H1 (cell line): ENCODE data around the gene GUCA1A. TPM values are rescaled to one million over a fixed set of nuclear protein-coding genes. Genes with fewer than 3 reads are reported as not detected.

ENCODE experiments used
- CTCF ChIA-PET: fragments of 300-600 bp; sonication (Branson Sonifier 250); formaldehyde crosslinking; loops from one replicate; lab custom pipeline; 2021; ENCODE audit not compliant: partially characterized antibody; lab: Charles Lee
- POLR2A ChIA-PET: fragments of 300-600 bp; sonication (Branson Sonifier 250); formaldehyde crosslinking; loops from one replicate; lab custom pipeline; 2021; ENCODE audit warnings: inconsistent platforms; ENCODE audit not compliant: partially characterized antibody; lab: Charles Lee
- DNase-seq, 2 experiments: peaks; one replicate each; pipeline versions ENCODE4 v3.0.0 to v3.0.0-alpha.2; 2010 to 2022; ENCODE audit warnings: low spot score in 2 of 2, low read depth in 1 of 2, mixed read lengths in 1 of 2
- FAIRE-seq: peaks from 2 replicates; lab custom pipeline; 2011; peaks lifted over from hg19 to GRCh38; lab: Jason Lieb, UNC
- H2AFZ ChIP-seq: 2 replicates; pipeline ENCODE4 v1.8.1; 2012; ENCODE audit warnings: low read length, inconsistent platforms
- H2AK5ac ChIP-seq: 2 replicates; pipeline ENCODE4 v1.6.1; 2013; ENCODE audit warnings: low read depth, low read length
- H2BK120ac ChIP-seq: replicated peaks from 2 replicates; pipeline ENCODE3; 2013; ENCODE audit warnings: low read depth, low read length, inconsistent platforms
- H2BK12ac ChIP-seq: 2 replicates; pipeline ENCODE4 v1.6.1; 2013; ENCODE audit warnings: low read depth, low read length
- H2BK15ac ChIP-seq: 2 replicates; pipeline ENCODE4 v1.6.1; 2013; ENCODE audit warnings: low read length
- H2BK20ac ChIP-seq: 2 replicates; pipeline ENCODE4 v1.6.1; 2013; ENCODE audit warnings: low read length
- H2BK5ac ChIP-seq: 2 replicates; pipeline ENCODE4 v1.6.1; 2013; ENCODE audit warnings: low read depth, low read length
- H3K14ac ChIP-seq: 2 replicates; pipeline ENCODE4 v1.6.1; 2013; ENCODE audit warnings: inconsistent platforms; ENCODE audit not compliant: insufficient read length
- H3K18ac ChIP-seq: 2 replicates; pipeline ENCODE4 v1.6.1; 2013; ENCODE audit warnings: low read length; ENCODE audit errors: extremely low read depth
- H3K23ac ChIP-seq: 2 replicates; pipeline ENCODE4 v1.6.1; 2013; ENCODE audit warnings: inconsistent platforms; ENCODE audit not compliant: insufficient read length
- H3K23me2 ChIP-seq: 2 replicates; pipeline ENCODE4 v1.6.1; 2013; ENCODE audit warnings: low read depth, low read length
- H3K27ac ChIP-seq: 2 replicates; pipeline ENCODE4 v1.6.1; 2011; ENCODE audit warnings: low read depth, low read length, inconsistent platforms
- H3K27me3 ChIP-seq, 4 experiments: replicated peaks in 1 of 4; 1 replicate in 1 of 4; 2 replicates in 3 of 4; pipeline versions ENCODE4 v1.6.1 to v1.8.1; 2011 to 2013; ENCODE audit warnings: low read length in 3 of 4, mild to moderate bottlenecking in 3 of 4, inconsistent platforms in 2 of 4, mixed read lengths in 2 of 4, moderate library complexity in 1 of 4; ENCODE audit not compliant: control insufficient read depth in 3 of 4, insufficient read depth in 3 of 4; ENCODE audit errors: extremely low read depth in 1 of 4
- H3K36me3 ChIP-seq, 4 experiments: 2 replicates each; pipeline versions ENCODE4 v1.6.1 to v1.8.1; 2011 to 2013; ENCODE audit warnings: mild to moderate bottlenecking in 4 of 4, low read length in 3 of 4, moderate library complexity in 2 of 4, control low read depth in 1 of 4, inconsistent platforms in 1 of 4; ENCODE audit not compliant: insufficient read depth in 4 of 4, control insufficient read depth in 2 of 4
- H3K4ac ChIP-seq: replicated peaks from 2 replicates; pipeline ENCODE3; 2013; ENCODE audit warnings: low read length, low read depth, mixed read lengths, inconsistent platforms; ENCODE audit not compliant: insufficient read length
- H3K4me1 ChIP-seq, 4 experiments: replicated peaks in 1 of 4; 1 replicate in 1 of 4; 2 replicates in 3 of 4; pipeline versions ENCODE4 v1.6.1 to v1.8.1; 2011 to 2013; ENCODE audit warnings: low read length in 3 of 4, inconsistent platforms in 2 of 4, mixed read lengths in 1 of 4; ENCODE audit not compliant: insufficient read depth in 4 of 4, control insufficient read depth in 3 of 4
- H3K4me2 ChIP-seq, 2 experiments: 2 replicates each; pipeline versions ENCODE4 v1.6.1 to v1.8.1; 2011 to 2013; ENCODE audit warnings: low read depth in 2 of 2, low read length in 2 of 2, control low read depth in 1 of 2, inconsistent platforms in 1 of 2, mild to moderate bottlenecking in 1 of 2; ENCODE audit not compliant: insufficient read depth in 1 of 2
- H3K4me3 ChIP-seq, 4 experiments: fragments of 200-600, 300-600 bp in 1 of 4; sonication (generic), shearing (Covaris generic), sonication (Bioruptor Twin) in 1 of 4; 2 replicates each; pipeline versions ENCODE4 v1.5.1 to v1.8.1; 2011 to 2016; ENCODE audit warnings: low read length in 4 of 4, low read depth in 3 of 4, control low read depth in 2 of 4, inconsistent platforms in 2 of 4, mild to moderate bottlenecking in 2 of 4, mixed read lengths in 1 of 4, moderate library complexity in 1 of 4; ENCODE audit not compliant: insufficient read depth in 2 of 4; ENCODE audit errors: extremely low read depth in 1 of 4
- H3K56ac ChIP-seq: replicated peaks from 2 replicates; pipeline ENCODE3; 2013; ENCODE audit warnings: low read depth, mild to moderate bottlenecking, mixed read lengths, low read length, inconsistent platforms; ENCODE audit not compliant: insufficient read length
- H3K79me1 ChIP-seq: 2 replicates; pipeline ENCODE4 v1.6.1; 2013; ENCODE audit warnings: low read depth, low read length, control low read depth
- H3K79me2 ChIP-seq, 2 experiments: 2 replicates each; pipeline versions ENCODE4 v1.6.1 to v1.8.1; 2012 to 2013; ENCODE audit warnings: low read length in 2 of 2, mild to moderate bottlenecking in 2 of 2, inconsistent platforms in 1 of 2; ENCODE audit not compliant: insufficient read depth in 2 of 2, control insufficient read depth in 1 of 2
- H3K9ac ChIP-seq, 4 experiments: replicated peaks in 1 of 4; 1 replicate in 1 of 4; 2 replicates in 3 of 4; pipeline versions ENCODE4 v1.6.1 to v1.8.1; 2011 to 2013; ENCODE audit warnings: low read depth in 3 of 4, low read length in 3 of 4, control low read depth in 2 of 4, mild to moderate bottlenecking in 2 of 4, moderate library complexity in 2 of 4, inconsistent platforms in 1 of 4; ENCODE audit errors: extremely low read depth in 1 of 4
- H3K9me3 ChIP-seq, 2 experiments: 2 replicates each; pipeline versions ENCODE4 v1.6.1 to v1.8.1; 2012 to 2013; ENCODE audit warnings: mild to moderate bottlenecking in 2 of 2, moderate library complexity in 2 of 2, control low read depth in 1 of 2, inconsistent platforms in 1 of 2, low read depth in 1 of 2, low read length in 1 of 2, mixed read lengths in 1 of 2; ENCODE audit not compliant: insufficient read depth in 2 of 2
- H4K20me1 ChIP-seq, 2 experiments: replicated peaks in 1 of 2; 2 replicates each; pipeline versions ENCODE3 to v1.8.1; 2011 to 2013; ENCODE audit warnings: inconsistent platforms in 2 of 2, low read length in 2 of 2, mild to moderate bottlenecking in 1 of 2; ENCODE audit not compliant: insufficient read depth in 2 of 2, control insufficient read depth in 1 of 2
- H4K5ac ChIP-seq: 2 replicates; pipeline ENCODE4 v1.6.1; 2013; ENCODE audit warnings: low read length, low read depth, mixed read lengths, inconsistent platforms; ENCODE audit not compliant: insufficient read length
- H4K8ac ChIP-seq: 2 replicates; pipeline ENCODE4 v1.8.0; 2013; ENCODE audit warnings: mild to moderate bottlenecking, moderate library complexity, low read length, inconsistent platforms; ENCODE audit not compliant: insufficient read depth; ENCODE audit errors: extremely low read depth
- H4K91ac ChIP-seq: replicated peaks from 2 replicates; pipeline ENCODE3; 2013; ENCODE audit warnings: low read length, mixed read lengths, inconsistent platforms; ENCODE audit not compliant: insufficient read length
- SP4 ChIP-seq: IDR thresholded peaks from 2 replicates; pipeline ENCODE4 v1.6.1; 2012; ENCODE audit warnings: low read length, inconsistent platforms
- ZNF274 ChIP-seq: IDR thresholded peaks from 2 replicates; pipeline ENCODE4 v1.7.0; 2012; ENCODE audit warnings: low read length, borderline replicate concordance; ENCODE audit errors: extremely low read depth
- WGBS, 2 experiments: shearing (Covaris generic) in 1 of 2; methylation state at CpG; one replicate each; pipeline versions ENCODE4 v1.1.6 to v1.1.7; 2013 to 2015; ENCODE audit warnings: low lambda C conversion rate in 2 of 2, mixed read lengths in 2 of 2, inconsistent platforms in 1 of 2, low coverage in 1 of 2, missing lambda C conversion rate in 1 of 2; ENCODE audit not compliant: insufficient replicate concordance in 2 of 2, insufficient coverage in 1 of 2, insufficient read length in 1 of 2; ENCODE audit errors: extremely low coverage in 1 of 2, missing lambda C conversion rate in 1 of 2; 5-methylcytosine and 5-hydroxymethylcytosine counted together
- polyA plus RNA-seq, 7 experiments: library from polyadenylated mRNA; depleted of rRNA in 3 of 7; stranded (reverse) in 5 of 7; unstranded in 2 of 7; fragments of >200 nt in 5 of 7; fragments of 200-250 nt in 2 of 7; gene quantifications; 1 replicate in 5 of 7; 2 replicates in 1 of 7; 4 replicates in 1 of 7; pipeline versions ENCODE4 v1.2.1 to v1.2.3, GENCODE V29; 2011 to 2013; ENCODE audit warnings: missing spikeins in 2 of 7, mixed read lengths in 2 of 7
- total RNA-seq: library from RNA; stranded (reverse); fragmentation: NEBNext Ultra II Directional; extraction: Animal tissue kit (Norgen Biotek cat#: 25700); gene quantifications from 2 replicates; pipeline ENCODE4 v1.2.1, GENCODE V29; 2021
- TF ChIP-seq, protein P1 (sequence below), 3 experiments: IDR thresholded peaks; 1 replicate in 2 of 3; 2 replicates in 1 of 3; pipeline versions ENCODE4 v1.5.1 to v1.6.1; 2011; ENCODE audit warnings: low read length in 3 of 3, mild to moderate bottlenecking in 3 of 3, inconsistent platforms in 2 of 3, low read depth in 1 of 3, moderate library complexity in 1 of 3; ENCODE audit not compliant: insufficient read depth in 1 of 3; ENCODE audit errors: control extremely low read depth in 1 of 3

The GUCA1A gene
- total and polyA plus RNA-seq, 2 of the 8 experiments (the other 6 are each of a cell fraction or from before 2014, with no cell fraction given), result 4.6 to 24.6 TPM

DNA sequence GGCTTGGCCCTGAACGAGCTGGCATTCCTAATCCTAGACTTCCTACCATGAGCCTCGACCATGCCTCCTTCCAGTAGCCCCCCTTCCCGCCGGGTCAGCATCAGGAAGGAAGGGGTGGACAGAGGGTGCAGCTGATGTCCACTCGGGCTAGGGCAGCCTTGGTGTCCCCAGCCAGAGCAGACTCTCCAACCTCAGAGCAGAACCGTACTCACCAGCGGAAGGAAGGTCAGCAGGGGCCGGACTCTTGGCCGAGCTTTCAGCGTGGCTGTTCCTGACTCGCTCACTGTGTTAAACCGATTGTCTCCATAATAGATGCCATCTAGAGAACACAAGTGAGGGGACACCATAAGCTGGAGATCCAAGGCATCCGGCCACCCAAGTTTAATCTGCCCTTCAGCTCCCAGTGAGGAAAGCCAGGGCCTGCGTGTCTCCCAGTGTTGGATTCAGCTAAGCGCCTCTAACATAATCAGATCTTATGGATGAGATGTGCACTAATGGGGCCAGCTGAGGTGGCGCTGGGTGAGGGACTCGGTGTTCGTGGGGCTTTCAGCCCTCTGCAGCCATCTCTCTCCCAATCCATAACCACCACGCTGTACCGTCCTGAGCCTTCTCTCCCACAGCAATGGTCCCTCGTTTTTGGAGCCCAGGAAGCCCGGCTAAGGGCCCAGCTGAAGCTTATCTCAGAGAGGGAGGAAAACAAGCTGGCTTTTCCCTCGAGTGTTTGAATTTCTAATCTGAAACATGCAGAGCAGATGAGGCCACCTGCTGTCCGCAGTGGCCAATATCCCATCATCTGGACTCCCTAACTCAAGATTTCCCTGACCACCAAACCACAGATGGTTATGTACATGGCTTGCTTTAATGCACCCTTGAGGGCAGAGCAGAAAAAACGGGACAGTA is 44.5 kb upstream of the GUCA1A start:
- 93% methylated on average over 25 of the region's 25 CpGs; no CpG with 5 or more reads in 1 of the 2 experiments for WGBS, 2 experiments
- no peak overlapping the region for H3K18ac ChIP-seq
- H3K4me2 ChIP-seq, result no peak overlapping the region
- ChIA-PET CTCF (interaction anchor here (0.8 to 5.2 kb wide), 10 partner anchors 9 to 86 kb away, joined by 3 to 30 read pairs (median 6); no protein-coding TSS in a partner anchor), POLR2A (interaction anchor here (0.6 to 5.6 kb wide), 5 partner anchors 11 to 799 kb away, joined by 3 to 41 read pairs (median 3); partner anchors contain the start of gene C6orf132)
- FAIRE-seq (no peak), DNase-seq (no peak)
- no peaks in the 10 kb centered on the region; the same call in 1 of the 2 replicates for H3K23me2 ChIP-seq
- 0 out of 2 replicates have a peak overlapping the region, but pooled peaks have one; percentile 3 for H3K27ac ChIP-seq
- H4K8ac ChIP-seq, result no peak overlapping the region; the same call in 1 of the 2 replicates
- no peak overlapping the region for H2AK5ac ChIP-seq
- peaks cover 4 to 45% of the 10 kb centered on the region in 2 experiments; a peak in 3 of 4 replicates for H3K79me2 ChIP-seq
- H3K4me1 ChIP-seq, result peaks cover 2 to 8% (median 5%) of the 10 kb centered on the region in 4 experiments; a peak in 6 of 7 replicates
- no peak overlapping the region for H3K4ac ChIP-seq
- H2BK5ac ChIP-seq, result no peak overlapping the region
- TF ChIP-seq, protein P1, sequence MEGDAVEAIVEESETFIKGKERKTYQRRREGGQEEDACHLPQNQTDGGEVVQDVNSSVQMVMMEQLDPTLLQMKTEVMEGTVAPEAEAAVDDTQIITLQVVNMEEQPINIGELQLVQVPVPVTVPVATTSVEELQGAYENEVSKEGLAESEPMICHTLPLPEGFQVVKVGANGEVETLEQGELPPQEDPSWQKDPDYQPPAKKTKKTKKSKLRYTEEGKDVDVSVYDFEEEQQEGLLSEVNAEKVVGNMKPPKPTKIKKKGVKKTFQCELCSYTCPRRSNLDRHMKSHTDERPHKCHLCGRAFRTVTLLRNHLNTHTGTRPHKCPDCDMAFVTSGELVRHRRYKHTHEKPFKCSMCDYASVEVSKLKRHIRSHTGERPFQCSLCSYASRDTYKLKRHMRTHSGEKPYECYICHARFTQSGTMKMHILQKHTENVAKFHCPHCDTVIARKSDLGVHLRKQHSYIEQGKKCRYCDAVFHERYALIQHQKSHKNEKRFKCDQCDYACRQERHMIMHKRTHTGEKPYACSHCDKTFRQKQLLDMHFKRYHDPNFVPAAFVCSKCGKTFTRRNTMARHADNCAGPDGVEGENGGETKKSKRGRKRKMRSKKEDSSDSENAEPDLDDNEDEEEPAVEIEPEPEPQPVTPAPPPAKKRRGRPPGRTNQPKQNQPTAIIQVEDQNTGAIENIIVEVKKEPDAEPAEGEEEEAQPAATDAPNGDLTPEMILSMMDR (IDR thresholded peaks at IDR 0.05; ENCODE audit: control extremely low read depth in 1 of 3, insufficient read depth in 1 of 3, low read depth in 1 of 3, low read length in 3 of 3), result no peak
- TF ChIP-seq SP4 (no peak), ZNF274 (no peak)
- no peak overlapping the region for H2BK15ac ChIP-seq
- H4K5ac ChIP-seq, result no peak overlapping the region
- H2BK12ac ChIP-seq, result no peak overlapping the region
- H2BK120ac ChIP-seq, result no peak overlapping the region
- no peak overlapping the region for H3K9ac ChIP-seq
- no peaks in the 10 kb centered on the region for H3K27me3 ChIP-seq
- no peak overlapping the region for H4K91ac ChIP-seq
- no peak overlapping the region for H3K4me3 ChIP-seq
- no peak overlapping the region for H3K56ac ChIP-seq
- no peak overlapping the region for H3K14ac ChIP-seq
- H3K36me3 ChIP-seq, result peaks cover 21 to 56% (median 41%) of the 10 kb centered on the region in 4 experiments
- H2AFZ ChIP-seq, result no peak overlapping the region
- H3K23ac ChIP-seq, result no peak overlapping the region
- H2BK20ac ChIP-seq, result no peak overlapping the region
- no peaks in the 10 kb centered on the region for H3K9me3 ChIP-seq
- peaks cover 10 to 21% of the 10 kb centered on the region in 2 experiments for H4K20me1 ChIP-seq
- peaks cover 16% of the 10 kb centered on the region for H3K79me1 ChIP-seq
